HG02610 (cell line): ENCODE results near the gene ENG.

Experiments used
- ATAC-seq: cut with Tn5 transposase; IDR thresholded peaks from one replicate; pipeline ENCODE4 v1.9.1; 2021; ENCODE audit warnings: mild to moderate bottlenecking, moderate library complexity; ENCODE audit not compliant: unreplicated experiment

The ENG gene

DNA sequence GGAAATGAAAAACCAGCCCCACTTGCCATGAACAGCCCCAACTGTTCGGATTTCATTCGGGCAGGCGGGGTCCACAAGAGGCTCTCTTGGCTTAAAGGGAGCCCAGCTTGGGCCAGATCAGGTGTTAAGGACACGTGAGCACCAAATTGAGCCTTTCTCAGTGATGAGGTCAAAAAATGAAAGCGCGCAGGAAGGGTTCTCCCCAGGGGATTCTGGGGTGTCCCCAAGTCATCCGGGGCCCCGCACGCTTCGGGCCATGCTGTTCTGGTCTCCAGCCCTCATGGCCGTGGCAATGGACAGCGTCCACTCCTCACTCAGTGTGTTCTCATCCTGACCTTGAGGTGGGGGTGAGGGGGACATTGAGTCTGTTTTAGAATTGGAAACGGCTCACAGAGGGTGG lies 12.1 kb upstream of the ENG start:
- ATAC-seq: no peak

DNA sequence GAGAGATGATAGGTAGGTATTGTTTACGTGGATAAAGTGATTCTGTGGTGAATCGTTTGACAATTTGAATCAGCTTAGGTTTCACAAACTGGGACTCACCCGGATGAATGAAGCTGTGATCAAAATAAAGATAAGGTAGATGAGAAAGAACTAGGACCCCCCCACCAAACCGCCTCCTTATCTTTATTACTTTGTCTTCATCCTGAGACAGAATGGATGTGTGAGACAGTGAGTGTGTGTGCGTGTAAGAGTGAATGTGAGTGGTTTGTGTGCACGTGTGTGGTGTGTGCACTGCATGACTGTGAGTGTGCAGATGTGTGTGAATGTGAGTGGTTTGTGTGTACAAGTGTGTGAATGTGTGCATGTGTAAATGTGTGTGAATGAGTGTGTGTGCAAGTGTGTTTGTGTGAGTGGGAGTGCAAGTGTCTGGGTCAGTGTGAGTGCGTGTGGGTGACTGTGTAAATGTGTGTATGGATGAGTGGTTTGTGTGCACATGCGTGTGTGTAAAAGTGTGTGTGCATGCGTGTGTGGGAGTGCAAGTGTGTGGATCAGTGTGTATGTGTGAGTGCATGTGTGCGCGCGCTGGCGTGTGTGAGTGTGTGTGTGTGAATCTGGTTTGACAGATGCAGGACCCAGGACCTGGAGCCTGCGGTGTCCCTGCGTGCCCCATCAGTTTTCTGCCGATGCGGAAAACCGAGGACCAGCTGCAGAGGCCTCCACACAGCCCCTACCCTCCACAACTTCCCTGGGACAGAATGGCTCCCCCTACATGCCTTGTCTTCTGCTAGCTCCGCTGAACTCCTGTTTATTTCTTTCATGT lies 11.4 kb upstream of the ENG start:
- no peak for ATAC-seq

DNA sequence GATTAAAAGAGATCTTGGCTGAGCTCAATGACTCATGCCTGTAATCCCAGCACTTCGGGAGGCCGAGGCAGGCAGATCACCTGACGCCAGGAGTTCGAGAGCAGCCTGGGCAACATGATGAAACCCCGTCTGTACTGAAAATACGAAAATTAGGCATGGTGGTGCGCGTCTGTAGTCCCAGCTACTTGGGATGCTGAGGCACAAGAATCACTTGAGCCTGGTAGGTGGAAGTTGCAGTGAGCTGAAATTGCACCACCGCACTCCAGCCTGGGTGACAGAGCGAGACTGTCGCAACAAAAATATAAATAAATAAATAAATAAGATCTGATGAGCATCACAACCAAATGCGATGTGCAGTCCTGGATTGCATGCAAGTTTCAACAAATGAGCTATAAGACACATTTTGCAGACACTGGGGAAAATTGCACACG lies 8.7 kb upstream of the ENG start:
- ATAC-seq: no peak

DNA sequence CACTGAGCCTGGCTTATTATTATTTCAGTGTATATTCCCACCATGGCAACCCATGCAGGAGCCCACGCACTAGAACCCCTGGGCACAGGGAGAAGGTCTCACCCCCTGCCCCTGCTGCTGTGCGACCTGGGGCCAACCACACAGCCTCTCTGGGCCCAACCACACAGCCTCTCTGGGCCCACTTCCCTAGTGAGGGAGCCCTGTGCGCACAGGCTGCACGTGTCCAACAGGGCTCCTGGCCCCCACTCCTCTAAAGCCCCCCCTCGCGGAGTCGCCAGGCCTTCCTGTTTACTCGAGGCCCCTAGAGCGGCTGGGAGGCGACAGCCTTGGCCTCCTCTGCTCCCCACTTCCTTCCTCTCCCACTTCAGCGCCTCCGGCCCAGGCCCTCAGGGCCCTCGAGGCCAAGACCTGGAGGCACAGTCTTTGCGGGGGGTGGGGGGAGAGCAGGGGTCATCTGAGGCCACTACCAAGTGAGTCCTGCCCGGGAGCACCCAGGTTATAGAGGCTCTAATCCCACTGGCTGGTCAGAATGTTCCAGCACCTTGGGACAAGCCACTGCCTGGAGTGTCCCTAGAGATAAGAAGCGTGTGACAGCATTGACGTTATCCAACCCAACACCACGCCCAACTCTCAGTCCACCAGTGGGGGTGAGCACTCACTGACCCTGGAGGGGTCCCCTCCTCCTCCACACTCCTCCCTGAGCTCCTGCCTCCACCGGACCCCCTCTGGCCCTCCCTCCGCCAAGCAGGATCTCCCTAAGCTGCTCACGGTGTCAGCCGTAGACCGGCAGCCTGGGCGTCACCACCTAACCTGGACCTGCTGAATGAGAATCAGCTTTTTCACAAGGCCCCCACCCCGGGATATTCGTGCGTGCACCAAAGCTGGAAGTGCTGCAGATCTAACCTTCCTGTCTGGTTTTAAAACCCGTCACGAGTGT lies 7.9 kb upstream of the ENG start:
- no peak for ATAC-seq

DNA sequence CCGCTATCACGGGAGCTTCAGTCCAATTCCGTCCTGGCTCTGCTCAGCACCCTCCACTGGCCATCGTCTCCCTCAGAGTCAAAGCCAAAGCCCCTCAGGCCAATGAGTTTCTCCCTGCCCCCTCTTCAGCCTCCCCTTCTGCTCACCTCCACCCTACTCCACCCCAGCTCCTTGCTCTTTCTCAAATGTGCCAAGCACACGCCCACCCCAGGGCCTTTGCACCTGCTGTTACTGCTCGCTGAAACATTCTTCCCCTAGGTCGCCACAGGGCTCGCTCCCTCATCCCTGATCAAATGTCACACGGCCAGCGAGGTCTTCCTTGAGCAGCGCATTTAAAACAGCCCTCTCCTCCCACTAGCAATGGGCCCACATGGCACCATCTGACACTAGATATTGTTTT lies 6.3 kb upstream of the ENG start:
- no peak for ATAC-seq

DNA sequence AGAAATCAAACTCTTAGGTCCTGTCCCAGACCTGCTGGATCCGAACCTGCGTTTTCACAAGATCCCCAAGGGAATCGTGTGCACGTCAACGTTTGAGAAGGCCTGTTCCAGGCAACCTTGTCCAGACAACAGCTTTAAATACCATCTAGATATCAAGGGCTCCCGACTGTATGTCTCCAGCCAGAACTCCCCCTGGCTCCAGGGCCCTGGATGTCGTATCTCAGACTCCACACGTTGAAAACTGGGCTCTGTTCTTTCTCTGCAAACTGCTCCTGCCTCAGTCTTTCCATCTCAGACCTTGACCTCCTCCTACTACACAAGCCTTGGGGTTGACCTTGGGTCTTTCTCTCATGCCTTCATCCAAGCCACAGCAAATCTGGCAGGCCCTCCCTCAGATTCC lies 5.8 kb upstream of the ENG start:
- no peak for ATAC-seq

DNA sequence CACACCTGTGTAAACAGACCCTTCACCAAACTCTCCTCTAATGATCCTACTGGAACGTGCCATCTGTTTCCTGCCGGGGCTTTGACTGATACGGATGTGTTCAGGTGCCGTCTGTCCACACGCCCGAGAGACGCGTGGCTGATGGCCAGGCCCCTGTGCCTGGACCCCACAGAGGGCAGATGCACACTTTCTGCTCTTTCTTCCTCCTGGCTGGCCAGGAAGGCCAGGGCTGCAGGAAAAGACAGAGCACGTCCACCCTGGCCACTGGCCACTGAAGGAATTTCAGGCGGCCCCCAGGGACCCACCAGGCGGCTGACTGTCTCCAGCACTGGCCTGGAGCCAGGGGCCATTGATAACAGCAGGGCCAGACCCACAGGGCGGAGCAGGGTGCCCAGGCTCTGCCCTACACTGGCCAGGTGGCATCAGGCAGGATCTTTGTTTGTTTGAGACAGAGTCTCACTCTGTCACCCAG lies 3.6 kb upstream of the ENG start:
- no peak for ATAC-seq

DNA sequence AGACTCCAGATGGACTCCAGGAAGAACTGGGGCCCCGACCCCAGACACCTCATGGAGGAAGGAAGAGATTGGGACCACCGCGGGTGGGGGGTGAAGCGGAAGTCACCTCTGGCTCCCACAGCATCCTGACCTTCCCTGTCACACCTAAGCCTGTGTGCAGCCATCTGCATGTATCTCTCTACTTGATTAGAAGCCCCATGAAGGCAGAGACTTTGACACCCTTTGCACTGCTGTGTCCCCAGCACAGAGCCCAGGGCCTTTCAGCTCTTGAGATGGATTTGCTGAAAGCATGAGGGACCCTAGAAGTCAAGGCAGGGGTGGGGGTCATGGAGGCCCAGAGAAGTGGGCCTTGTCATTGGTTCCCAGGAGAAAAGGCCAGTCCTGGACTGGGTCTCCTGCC lies 2.8 kb upstream of the ENG start:
- no peak for ATAC-seq

DNA sequence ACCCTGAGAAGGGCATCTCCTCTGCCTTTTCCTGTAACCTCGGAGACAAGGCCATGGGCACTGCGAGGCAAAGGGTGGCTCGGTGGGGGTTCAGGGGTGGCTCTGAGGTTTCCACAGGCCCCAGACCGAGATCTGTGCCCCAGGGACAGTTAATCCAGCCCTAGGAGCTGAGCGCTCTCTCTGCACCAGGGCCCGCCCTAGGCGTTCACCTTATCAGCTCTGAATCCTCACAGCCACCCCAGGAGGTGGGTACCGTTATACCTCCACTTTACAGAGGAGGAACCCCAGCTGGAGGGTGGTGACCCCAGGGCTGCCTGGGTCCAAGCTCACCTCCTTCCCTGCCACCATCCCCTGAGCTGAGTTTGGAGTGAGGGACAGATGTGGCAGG lies 2.3 kb upstream of the ENG start:
- no peak for ATAC-seq

DNA sequence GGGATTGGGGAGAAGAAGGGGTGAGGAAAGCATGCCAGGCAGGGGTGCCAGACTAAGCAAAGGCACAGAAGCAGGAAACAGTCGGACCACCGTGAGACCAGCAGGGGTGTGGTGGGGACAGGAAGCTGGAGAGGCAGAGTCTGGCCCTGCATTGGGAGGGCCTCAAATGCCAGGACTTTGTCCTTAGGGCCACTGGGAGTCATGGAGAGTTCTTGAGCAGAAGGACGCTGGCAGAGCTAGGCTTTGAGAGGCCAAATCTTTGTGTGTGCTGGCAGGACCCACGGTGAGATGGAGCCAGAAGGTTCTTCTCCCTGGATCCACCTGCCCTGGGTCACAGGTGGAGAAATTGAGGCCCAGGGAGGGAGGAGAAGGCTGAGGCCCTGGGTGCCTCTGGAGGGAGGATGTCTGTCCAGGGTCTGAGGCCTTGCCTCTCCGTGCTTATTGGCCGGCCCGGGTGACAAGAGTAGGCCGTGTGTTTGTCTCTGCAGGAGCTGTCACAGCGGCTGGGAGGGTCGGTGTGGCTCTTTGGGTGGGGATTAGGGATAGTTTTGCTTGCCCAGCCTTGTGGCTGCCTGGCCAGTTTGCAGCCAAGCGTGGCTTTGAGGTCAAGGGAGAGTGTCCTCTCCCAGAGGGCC lies 1.8 kb upstream of the ENG start:
- ATAC-seq: no peak

DNA sequence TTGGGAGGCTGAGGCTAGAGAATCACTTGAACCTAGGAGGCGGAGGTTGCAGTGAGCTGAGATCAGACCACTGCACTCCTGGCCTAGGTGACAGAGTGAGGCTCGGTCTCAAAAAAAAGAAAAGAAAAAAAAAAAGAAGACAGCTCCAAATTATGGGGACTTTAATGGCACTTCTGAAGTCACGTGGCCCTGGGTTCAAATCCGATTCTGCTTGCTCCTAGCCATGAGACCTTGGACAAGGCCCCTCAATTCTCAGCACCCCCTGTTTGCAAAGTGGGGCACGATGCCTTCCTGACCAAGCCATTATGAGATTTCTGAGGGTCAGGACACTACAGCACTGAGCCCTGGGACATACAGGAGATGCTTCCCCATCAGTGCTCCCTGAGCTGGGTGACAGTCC lies 1.1 kb upstream of the ENG start:
- no peak for ATAC-seq

DNA sequence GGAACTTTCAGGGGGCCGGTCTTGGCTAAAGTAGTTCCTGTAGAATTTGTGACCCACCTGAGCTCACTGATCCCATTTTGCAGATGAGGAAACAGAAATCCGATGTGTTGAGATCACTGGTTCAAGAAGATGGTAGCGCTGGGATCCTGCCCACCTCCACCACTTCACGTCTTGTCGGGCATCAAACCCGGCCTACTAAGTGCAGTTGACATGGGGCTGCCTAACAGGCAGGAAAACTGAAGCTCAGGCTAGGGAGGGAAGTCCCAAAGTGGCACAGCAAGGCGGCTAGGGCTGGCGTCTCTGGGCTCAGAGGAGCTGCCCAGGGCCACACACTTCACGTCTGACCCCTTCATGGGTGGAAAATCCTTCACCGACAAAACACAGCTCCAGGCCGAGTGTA lies 502 bp upstream of the ENG start:
- no peak for ATAC-seq

DNA sequence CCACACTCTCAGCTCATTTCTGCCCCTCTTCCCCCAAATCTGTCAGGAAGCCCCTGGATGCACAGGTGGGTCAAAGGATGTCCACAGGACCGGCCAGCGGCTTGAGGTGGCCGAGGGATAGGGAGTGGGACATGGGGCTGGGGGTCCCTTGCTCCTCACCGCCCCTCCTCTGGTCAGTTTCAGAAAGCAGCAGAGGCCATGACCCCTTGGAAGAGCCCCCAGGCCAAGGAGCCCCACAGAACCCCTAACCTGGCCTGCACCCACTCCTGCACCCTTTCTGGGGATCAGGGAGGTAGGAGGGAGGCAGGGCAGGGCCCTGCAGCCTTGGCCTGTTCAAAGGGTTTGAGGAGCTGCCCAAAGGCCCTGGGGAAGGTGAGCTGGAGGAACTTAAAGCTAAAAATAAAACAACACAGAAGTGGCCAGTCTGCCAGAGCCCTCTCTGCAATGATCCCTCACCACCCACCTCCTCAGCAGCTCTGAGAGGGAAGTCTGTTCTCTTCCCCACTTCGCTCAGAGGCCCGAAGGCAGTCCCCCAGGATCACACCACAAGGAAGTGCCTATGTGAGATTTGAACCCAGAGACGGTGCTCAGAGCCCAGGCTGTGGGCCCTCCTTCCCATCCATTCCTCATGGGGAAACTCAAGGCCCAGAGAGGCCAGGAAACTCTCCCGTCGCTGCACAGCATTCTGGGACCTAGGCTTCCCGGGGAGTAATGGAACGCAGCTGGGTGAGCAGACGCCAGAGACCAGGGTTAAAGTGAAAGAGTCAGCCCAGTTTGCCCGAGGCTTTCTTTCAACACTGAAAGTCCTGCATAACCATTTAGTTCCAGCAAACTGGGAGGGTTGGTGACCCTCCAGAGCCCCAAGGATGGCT lies 910 bp downstream of the ENG start:
- no peak for ATAC-seq

DNA sequence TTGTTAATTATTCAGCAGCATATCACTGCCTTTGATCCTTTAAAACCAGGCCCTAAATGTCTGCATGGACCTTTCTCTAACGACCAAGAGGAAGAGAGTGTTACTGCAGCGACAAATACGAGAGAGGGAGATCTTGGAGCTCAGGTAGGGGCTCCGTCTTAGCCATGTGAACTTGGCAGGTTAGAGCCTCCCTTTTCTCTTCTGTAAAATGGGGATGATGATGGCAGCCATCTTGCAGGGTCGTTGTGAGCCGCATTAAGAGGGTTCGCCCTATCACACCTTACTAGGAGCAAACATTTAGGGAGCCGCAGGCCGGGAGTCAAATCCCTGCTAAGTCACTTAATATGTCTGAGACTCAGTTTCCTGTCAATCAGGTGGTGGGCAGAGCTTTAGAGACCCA lies 1.6 kb downstream of the ENG start:
- ATAC-seq: no peak

DNA sequence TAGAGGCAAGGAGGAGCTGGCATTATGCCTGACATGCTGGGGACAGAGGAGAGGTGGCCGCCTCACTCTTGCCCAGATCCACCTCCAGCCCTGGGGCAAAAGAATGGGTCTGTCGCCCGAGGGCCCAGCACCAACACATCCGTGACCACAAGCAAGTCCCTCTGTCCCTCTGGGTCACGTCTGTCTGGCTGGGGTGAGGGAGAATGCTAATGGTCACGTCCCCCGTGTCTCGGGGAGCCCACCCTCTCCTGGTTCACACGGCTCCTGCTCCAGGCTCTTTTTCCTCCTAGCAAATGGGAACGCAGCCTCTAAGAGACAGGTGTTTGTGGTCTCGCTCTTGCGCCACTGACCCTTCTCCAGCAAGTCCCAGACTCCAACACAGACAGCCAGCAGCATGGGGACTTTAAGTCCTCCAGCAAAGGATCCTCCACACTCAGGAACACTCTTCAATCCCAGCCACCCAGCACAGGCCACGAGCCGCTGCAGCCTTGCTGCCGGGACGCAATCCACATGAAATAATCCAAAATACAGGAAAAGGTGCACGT lies 4.1 kb downstream of the ENG start:
- ATAC-seq: no peak

DNA sequence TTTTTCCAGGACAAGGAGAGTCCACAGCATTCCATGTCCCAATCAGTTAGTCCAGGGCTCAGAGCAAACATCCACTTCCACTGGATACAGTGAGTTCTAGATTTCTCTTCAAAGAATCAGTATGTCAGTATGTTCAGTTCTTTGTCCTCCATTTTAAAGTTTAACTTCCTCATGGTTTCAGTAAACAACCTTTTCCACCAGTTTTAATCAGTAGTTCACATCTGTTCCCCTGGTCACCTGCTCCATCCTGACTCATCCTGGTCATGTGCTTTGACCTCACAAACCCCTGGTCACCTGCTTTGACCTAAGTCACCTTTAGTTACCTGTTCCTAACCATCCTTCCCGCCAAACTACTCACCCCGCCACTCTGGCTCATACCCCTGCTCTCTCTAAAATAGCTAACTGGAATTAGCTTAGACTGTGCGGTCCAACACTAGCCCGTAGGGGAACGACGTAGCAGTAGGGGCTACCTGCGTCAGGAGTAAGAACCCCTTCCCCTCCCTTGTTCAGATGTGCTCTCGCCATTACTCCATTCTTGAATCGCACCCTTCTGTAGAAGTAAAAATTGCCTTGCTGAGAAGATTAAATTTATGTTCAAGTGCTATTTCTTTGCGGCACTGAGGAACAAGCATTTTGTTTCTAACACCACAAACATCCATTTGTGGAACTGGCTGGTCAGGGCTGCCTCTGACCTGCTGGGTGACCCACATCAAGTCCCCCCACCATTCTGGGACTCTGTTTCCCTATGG lies 5.5 kb downstream of the ENG start:
- ATAC-seq: no peak

DNA sequence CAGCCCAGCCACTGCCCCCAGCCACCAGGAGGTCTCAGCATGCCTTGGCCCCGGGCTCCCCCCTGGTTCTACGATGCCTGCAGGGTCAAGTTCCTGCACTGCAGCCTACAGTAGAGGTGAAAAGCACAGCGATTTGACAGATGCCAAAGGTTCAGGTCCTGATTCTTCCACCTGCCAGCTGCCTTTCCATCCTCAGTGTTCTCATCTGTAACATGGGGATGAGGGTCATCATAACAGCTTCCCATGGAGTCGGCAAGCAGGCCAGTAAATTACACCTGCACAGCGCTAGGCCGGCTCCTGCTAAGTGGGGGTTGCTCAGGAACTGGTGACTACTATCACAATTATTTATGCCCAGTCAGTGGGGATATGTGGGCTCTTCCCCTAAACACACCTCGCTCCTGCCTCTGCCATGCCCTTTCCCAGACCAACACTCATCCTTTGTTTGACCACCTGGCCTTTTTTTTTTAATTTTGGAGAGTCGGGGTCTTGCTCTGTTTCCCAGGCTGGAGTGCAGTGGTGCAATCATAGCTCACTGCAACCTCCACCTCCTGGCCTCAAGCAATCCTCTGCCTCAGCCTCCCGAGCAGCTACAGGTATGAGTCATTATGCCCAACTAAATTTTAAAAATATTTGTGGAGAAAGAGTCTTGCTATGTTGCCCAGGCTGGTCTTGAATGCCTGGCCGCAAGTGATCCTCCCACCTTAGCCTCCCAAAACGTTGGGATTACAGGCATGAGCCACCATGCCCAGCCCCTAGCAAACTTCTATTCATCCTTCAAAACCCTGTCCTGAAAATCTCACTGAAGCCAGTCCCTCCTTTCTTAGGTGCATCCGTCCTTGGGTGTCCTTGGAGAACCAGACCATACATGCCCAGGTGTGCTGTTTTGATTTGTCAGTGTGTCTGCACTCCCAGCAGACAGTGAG lies 6.4 kb downstream of the ENG start:
- ATAC-seq: no peak

DNA sequence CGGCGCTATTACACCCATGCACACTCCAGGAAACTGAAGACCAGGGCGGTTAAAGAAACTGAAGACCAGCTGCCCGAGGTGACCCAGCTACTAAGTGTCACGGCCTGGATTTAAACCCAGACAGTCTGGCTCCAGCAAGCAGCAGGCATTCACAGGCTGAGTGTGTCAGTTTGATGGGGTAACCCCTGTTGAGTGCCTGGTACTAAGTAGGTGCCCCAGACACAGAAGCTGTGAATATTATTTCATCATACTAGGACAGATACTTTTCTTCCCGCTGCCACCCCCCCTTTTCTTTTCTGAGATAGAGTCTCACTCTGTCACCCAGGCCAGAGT lies 7.3 kb downstream of the ENG start:
- no peak for ATAC-seq
